ENCODE results near the gene TPSAB1. TPM values are rescaled to one million over a fixed set of nuclear protein-coding genes. Genes with fewer than 3 reads are reported as not detected.
A peak's percentile ranks its signal among the peaks of the same experiment; 100 is the strongest.
"Not testable (repeated sequence)": the region's sequence is repeated elsewhere in the genome, so short reads cannot be mapped to it uniquely, and the experiment has no call there.

Gene TPSAB1
- total and polyA plus RNA-seq, 4 donors, result 10.1 to 129 (median 89.3) TPM; not detected in 1

DNA sequence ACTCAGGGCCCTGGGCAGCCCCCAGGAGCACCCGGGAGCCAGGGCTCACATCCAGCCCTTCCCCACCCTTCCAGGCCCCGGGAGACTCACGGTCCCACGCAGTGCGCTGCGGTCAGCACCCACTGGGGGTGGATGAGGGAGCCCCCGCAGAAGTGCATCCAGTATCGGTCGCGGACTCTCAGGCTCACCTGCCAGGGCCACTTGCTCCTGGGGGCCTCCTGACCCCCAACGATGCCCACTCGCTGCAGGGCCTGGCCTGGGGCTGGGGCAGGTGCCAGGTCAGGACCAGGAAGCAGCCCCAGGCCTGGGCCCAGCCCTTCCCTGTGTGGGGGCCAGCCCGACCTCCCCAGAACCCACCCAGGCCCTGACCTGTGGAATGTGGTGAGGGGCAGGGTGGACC is 11.0 kb upstream of the TPSAB1 start:
- DNase-seq; H3K27me3 ChIP-seq (ENCODE audit: control insufficient read depth in 3 of 3, insufficient read depth in 3 of 3, low read length in 2 of 3); H3K36me3 ChIP-seq (ENCODE audit: control insufficient read depth in 4 of 4, insufficient read depth in 4 of 4, low read length in 4 of 4); H3K9ac ChIP-seq (ENCODE audit: insufficient read depth in 1 of 2, low read length in 2 of 2); H3K9me3 ChIP-seq (ENCODE audit: control insufficient read depth in 4 of 4, insufficient read depth in 3 of 4, low read length in 3 of 4); H3K27ac ChIP-seq (ENCODE audit: low read depth in 1 of 2, low read length in 1 of 2); H3K4me3 ChIP-seq; H3K4me1 ChIP-seq (ENCODE audit: control insufficient read depth in 5 of 5, insufficient read depth in 5 of 5, low read length in 5 of 5); ATAC-seq (ENCODE audit: insufficient read depth, low FRiP score): not testable (repeated sequence)
- WGBS, 2 donors, result 79 to 100% methylated on average over 6 to 11 of the region's 13 CpGs

GRCh38 chr16:1230084-1230470 is 10.4 kb upstream of the TPSAB1 start, which contains the start of gene TPSB2:
Gene TPSB2 (minus strand): TSS chr16:1230184. CDS start chr16:1229951, 233 bp downstream.
- not testable (repeated sequence) for H3K27ac ChIP-seq (ENCODE audit: low read depth in 1 of 2, low read length in 1 of 2); H3K4me1 ChIP-seq (ENCODE audit: control insufficient read depth in 5 of 5, insufficient read depth in 5 of 5, low read length in 5 of 5); H3K4me3 ChIP-seq; H3K36me3 ChIP-seq (ENCODE audit: control insufficient read depth in 4 of 4, insufficient read depth in 4 of 4, low read length in 4 of 4); DNase-seq; ATAC-seq (ENCODE audit: insufficient read depth, low FRiP score); H3K9ac ChIP-seq (ENCODE audit: insufficient read depth in 1 of 2, low read length in 2 of 2); H3K9me3 ChIP-seq (ENCODE audit: control insufficient read depth in 4 of 4, insufficient read depth in 3 of 4, low read length in 3 of 4); H3K27me3 ChIP-seq (ENCODE audit: control insufficient read depth in 3 of 3, insufficient read depth in 3 of 3, low read length in 2 of 3)
- WGBS, 2 donors, result 64 to 100% methylated on average over 1 to 5 of the region's 11 CpGs

DNA sequence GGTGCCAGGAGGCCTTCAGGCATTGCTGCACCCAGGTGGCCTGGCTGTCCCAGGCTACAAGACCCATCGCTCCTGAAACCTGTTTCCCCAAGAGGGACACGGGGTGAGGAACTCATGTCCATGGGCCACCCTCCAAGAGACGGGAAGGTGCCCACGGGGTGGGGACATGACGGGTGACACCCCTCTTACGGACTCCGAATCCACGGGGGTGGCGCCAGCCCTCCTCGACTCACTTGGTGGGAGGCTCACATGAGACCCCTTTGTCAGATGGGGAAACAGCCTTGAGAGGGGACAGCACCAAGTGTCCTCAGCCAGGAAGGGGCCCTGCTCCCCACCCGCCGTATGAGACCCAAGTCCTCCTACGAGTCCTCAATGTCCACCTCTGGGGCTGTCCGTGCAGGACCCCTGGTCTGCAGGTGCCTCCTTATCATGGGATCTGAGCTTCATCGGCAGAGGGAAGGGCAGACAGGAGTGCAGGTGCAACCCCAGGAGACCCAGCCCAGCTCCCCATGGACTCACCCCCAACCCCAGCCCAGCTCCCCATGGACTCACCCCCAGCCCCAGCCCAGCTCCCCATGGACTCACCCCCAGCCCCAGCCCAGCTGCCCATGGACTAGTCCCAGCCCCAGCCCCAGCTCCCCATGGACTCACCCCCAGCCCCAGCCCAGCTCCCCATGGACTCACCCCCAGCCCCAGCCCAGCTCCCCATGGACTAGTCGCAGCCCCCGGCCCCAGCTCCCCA is 9.9 kb upstream of the TPSAB1 start:
- H3K9ac ChIP-seq (ENCODE audit: insufficient read depth in 1 of 2, low read length in 2 of 2); H3K9me3 ChIP-seq (ENCODE audit: control insufficient read depth in 4 of 4, insufficient read depth in 3 of 4, low read length in 3 of 4); H3K4me3 ChIP-seq; H3K27ac ChIP-seq (ENCODE audit: low read depth in 1 of 2, low read length in 1 of 2); ATAC-seq (ENCODE audit: insufficient read depth, low FRiP score); H3K4me1 ChIP-seq (ENCODE audit: control insufficient read depth in 5 of 5, insufficient read depth in 5 of 5, low read length in 5 of 5); H3K36me3 ChIP-seq (ENCODE audit: control insufficient read depth in 4 of 4, insufficient read depth in 4 of 4, low read length in 4 of 4); DNase-seq; H3K27me3 ChIP-seq (ENCODE audit: control insufficient read depth in 3 of 3, insufficient read depth in 3 of 3, low read length in 2 of 3): not testable (repeated sequence)
- 83 to 87% methylated on average over 15 to 17 of the region's 17 CpGs for WGBS, 2 donors

DNA sequence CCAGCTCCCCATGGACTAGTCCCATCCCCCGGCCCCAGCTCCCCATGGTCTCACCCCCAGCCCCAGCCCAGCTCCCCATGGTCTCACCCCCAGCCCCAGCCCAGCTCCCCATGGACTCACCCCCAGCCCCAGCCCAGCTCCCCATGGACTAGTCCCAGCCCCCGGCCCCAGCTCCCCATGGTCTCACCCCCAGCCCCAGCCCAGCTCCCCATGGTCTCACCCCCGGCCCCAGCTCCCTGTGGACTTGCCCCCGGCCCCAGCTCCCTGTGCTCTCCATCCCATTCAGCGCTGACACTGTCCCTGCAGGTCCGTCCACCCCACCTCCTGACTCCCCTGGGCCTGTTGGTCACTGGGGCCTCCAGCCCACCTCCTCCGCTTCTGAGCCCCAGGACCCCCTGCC is 9.2 kb upstream of the TPSAB1 start:
- not testable (repeated sequence) for H3K27me3 ChIP-seq (ENCODE audit: control insufficient read depth in 3 of 3, insufficient read depth in 3 of 3, low read length in 2 of 3); DNase-seq; H3K9ac ChIP-seq (ENCODE audit: insufficient read depth in 1 of 2, low read length in 2 of 2); H3K4me3 ChIP-seq; ATAC-seq (ENCODE audit: insufficient read depth, low FRiP score); H3K27ac ChIP-seq (ENCODE audit: low read depth in 1 of 2, low read length in 1 of 2); H3K4me1 ChIP-seq (ENCODE audit: control insufficient read depth in 5 of 5, insufficient read depth in 5 of 5, low read length in 5 of 5); H3K9me3 ChIP-seq (ENCODE audit: control insufficient read depth in 4 of 4, insufficient read depth in 3 of 4, low read length in 3 of 4); H3K36me3 ChIP-seq (ENCODE audit: control insufficient read depth in 4 of 4, insufficient read depth in 4 of 4, low read length in 4 of 4)
- WGBS, 2 donors, result 85 to 96% methylated on average over 7 of the region's 7 CpGs

DNA sequence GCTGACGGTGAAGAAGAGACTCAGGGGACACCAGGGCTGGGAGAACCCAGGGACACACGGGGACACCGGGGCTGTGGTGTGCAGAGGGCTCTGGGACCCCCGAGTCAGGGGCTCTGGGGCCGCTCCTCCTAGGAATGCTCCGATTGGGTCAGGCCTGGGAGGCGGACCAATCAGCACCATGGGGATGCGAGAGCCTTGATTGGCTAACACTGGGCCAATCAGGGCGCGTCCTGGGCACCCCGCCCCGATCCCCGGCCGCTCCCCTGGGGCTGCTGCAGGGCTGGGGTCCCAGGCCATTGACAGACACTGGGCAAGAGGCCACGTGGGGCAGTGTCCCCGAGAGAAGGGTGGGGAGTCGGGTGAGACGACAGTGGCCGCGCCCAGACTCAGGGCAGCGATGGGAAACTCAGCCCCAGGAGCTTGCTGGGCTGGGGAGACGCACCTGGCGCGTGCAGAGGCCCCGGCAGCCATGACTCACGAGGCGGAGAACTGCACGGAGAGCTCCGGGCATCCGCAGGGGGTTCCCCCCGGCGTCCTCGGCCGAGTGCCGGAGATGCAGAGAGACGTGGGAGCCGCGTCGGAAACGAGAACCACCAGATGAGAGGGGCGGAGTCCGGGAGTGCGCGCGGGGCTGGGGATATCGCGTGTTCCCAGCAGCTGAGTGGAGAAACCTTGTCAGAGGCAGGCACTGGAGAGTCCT is 8.3 kb upstream of the TPSAB1 start:
- H3K27ac ChIP-seq (ENCODE audit: low read depth in 1 of 2, low read length in 1 of 2); ATAC-seq (ENCODE audit: insufficient read depth, low FRiP score); H3K4me3 ChIP-seq; H3K36me3 ChIP-seq (ENCODE audit: control insufficient read depth in 4 of 4, insufficient read depth in 4 of 4, low read length in 4 of 4); H3K9me3 ChIP-seq (ENCODE audit: control insufficient read depth in 4 of 4, insufficient read depth in 3 of 4, low read length in 3 of 4); DNase-seq; H3K27me3 ChIP-seq (ENCODE audit: control insufficient read depth in 3 of 3, insufficient read depth in 3 of 3, low read length in 2 of 3); H3K9ac ChIP-seq (ENCODE audit: insufficient read depth in 1 of 2, low read length in 2 of 2); H3K4me1 ChIP-seq (ENCODE audit: control insufficient read depth in 5 of 5, insufficient read depth in 5 of 5, low read length in 5 of 5): not testable (repeated sequence)
- WGBS, 2 donors, result no CpG with 5 or more reads among the region's 47 CpGs

DNA sequence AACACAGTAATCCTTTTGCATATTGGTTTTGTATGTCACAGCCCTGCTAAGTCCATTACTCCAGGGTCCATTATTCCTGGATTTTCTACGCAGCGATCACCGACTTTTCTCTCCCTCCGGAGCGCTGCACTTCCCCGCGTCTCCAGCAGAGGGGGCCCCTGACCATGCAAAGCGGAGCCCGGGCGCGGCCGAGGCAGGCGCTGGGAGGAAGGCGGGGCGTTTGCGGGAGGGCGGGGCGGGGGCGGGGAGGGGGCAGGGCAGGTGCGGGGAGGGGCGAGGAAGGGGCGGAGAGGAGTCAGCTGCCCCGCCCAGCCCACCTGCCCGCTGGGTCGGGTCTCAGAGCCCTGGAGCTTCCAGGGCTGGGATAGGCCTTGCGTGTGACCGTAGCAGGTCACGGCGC is 3.8 kb upstream of the TPSAB1 start:
- not testable (repeated sequence) for H3K27ac ChIP-seq (ENCODE audit: low read depth in 1 of 2, low read length in 1 of 2); H3K36me3 ChIP-seq (ENCODE audit: control insufficient read depth in 4 of 4, insufficient read depth in 4 of 4, low read length in 4 of 4); H3K9ac ChIP-seq (ENCODE audit: insufficient read depth in 1 of 2, low read length in 2 of 2); H3K4me1 ChIP-seq (ENCODE audit: control insufficient read depth in 5 of 5, insufficient read depth in 5 of 5, low read length in 5 of 5); DNase-seq; H3K27me3 ChIP-seq (ENCODE audit: control insufficient read depth in 3 of 3, insufficient read depth in 3 of 3, low read length in 2 of 3); H3K4me3 ChIP-seq; H3K9me3 ChIP-seq (ENCODE audit: control insufficient read depth in 4 of 4, insufficient read depth in 3 of 4, low read length in 3 of 4)
- no CpG with 5 or more reads among the region's 29 CpGs for WGBS, 2 donors
- ATAC-seq (ENCODE audit: insufficient read depth, low FRiP score), result peak; percentile 76
